ENCODE results near the gene MEMO1. TPM values are rescaled to one million over a fixed set of nuclear protein-coding genes. Genes with fewer than 3 reads are reported as not detected.
A peak's percentile ranks its signal among the peaks of the same experiment; 100 is the strongest.
"Not testable (repeated sequence)": the region's sequence is repeated elsewhere in the genome, so short reads cannot be mapped to it uniquely, and the experiment has no call there.

MEMO1 gene
- total and polyA plus RNA-seq, 5 donors, result 33.0 to 39.7 (median 37.0) TPM

DNA sequence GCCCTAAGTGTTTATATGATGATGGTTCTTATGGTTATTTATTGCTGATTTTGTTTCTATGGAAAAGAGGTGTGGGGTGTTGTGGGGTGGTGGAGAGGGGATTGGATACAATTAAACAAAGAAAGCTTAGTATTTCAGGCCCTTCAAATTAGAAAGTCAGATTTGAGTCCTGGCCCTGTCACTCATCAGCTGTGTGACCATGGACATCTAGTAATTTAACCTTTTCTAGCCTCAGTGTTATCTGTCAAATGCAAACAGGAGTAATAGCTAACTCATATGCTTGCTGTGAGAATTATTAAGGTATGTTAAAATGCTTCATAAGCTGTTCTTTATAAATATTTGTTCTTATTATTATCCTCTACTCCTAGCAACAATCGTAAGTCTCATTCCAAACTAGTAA lies 2.1 kb upstream of the MEMO1 start:
- DNase-seq (no peak), ATAC-seq (no peak)
- H3K27me3 ChIP-seq (ENCODE audit: control insufficient read depth, insufficient read depth), result no peaks in the 10 kb centered on the region
- H3K4me3 ChIP-seq (ENCODE audit: low read length), result no peak overlapping the region
- intact Hi-C loops (cut with DNase I), result loop anchor here in 1 of 4 donors (5.0 kb wide), 1 partner anchor 49 kb away; the partner anchor contains the start of gene SPAST
- H3K27ac ChIP-seq (ENCODE audit: low read length), result no peak overlapping the region
- no peaks in the 10 kb centered on the region for H3K4me1 ChIP-seq (ENCODE audit: control insufficient read depth, insufficient read depth, low read length)
- H3K9me3 ChIP-seq (ENCODE audit: control insufficient read depth, low read length), result no peaks in the 10 kb centered on the region
- 90% methylated on average over 1 of the region's 1 CpG for WGBS

- Histone ChIP-seq H3K9me3 (ENCODE audit: control insufficient read depth, low read length) (no peaks in the 10 kb centered on the region), H3K27me3 (ENCODE audit: control insufficient read depth, insufficient read depth) (no peaks in the 10 kb centered on the region), H3K27ac (ENCODE audit: low read length) (peak overlapping the region; percentile 62), H3K4me1 (ENCODE audit: control insufficient read depth, insufficient read depth, low read length) (no peaks in the 10 kb centered on the region), H3K4me3 (ENCODE audit: low read length) (peak overlapping the region; percentile 62)
- intact Hi-C loops (cut with DNase I), result loop anchor here in 1 of 4 donors (5.0 kb wide), 1 partner anchor 51 kb away; the partner anchor contains the start of gene SPAST
- WGBS, result 74% methylated on average over 5 of the region's 5 CpGs
- ATAC-seq, result no peak
- no peak for DNase-seq
These were observed 715 bp upstream of the MEMO1 start for GRCh38 chr2:32011485-32011960.

GRCh38 chr2:32010280-32010669 lies 533 bp downstream of the MEMO1 start:
- peak; percentile 91 to 94 for ATAC-seq
- H3K27me3 ChIP-seq (ENCODE audit: control insufficient read depth, insufficient read depth); H3K9me3 ChIP-seq (ENCODE audit: control insufficient read depth, low read length); H3K4me1 ChIP-seq (ENCODE audit: control insufficient read depth, insufficient read depth, low read length): not testable (repeated sequence)
- peak; percentile 72 to 87 (median 86) for DNase-seq
- under 1% methylated on average over 29 of the region's 43 CpGs for whole genome bisulfite sequencing
- peak overlapping the region; percentile 66 for H3K27ac ChIP-seq (ENCODE audit: low read length)
- peak overlapping the region; percentile 62 for H3K4me3 ChIP-seq (ENCODE audit: low read length)
- intact Hi-C loops (cut with DNase I), result loop anchor here in 1 of 4 donors (5.0 kb wide), 1 partner anchor 52 kb away; the partner anchor contains the start of gene SPAST

GRCh38 chr2:32009516-32010256 lies 1.1 kb downstream of the MEMO1 start:
- H3K27ac ChIP-seq (ENCODE audit: low read length), result peak overlapping the region; percentile 42
- ATAC-seq (peak; percentile 6 to 9), DNase-seq (peak; percentile 48 to 80 (median 71))
- H3K4me1 ChIP-seq (ENCODE audit: control insufficient read depth, insufficient read depth, low read length), result no peaks in the 10 kb centered on the region
- peak overlapping the region; percentile 62 for H3K4me3 ChIP-seq (ENCODE audit: low read length)
- no peaks in the 10 kb centered on the region for H3K9me3 ChIP-seq (ENCODE audit: control insufficient read depth, low read length)
- no peaks in the 10 kb centered on the region for H3K27me3 ChIP-seq (ENCODE audit: control insufficient read depth, insufficient read depth)
- under 1% methylated on average over 91 of the region's 91 CpGs for WGBS
- intact Hi-C loops (cut with DNase I), result loop anchor here in 1 of 4 donors (5.0 kb wide), 1 partner anchor 53 kb away; the partner anchor contains the start of gene SPAST

DNA sequence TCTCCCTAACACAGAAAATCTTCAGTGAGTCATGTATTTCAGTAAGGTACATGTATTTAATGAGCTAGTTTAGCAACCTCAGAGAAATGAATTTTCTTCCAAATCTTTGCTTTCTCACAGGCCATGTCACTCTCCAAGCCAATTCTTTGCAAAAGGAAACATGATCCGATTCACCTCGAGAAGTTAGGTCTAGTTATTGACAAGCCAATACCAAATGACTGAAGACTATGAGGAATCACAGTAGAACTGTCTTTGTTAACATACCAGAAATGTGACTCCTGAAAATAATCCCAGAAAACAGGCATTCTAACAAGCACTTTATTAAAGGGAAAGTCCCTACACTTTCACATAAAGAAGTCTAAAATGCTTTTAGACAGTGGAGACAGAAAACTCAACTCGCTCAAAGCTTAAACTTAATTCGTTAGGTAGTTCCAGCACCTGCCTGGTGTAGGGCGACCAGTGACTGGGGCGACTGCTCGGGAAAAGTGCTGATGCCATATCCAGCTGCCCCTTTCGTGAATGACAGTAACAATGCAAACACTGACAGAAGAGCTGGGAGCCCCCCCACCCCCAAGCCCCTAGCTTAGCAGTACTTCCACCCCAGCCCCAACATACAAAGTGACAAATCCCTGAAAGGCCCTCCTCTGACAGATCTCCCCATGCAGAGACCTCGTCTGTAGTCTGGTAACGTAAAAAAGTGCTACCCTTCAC lies 1.8 kb downstream of the MEMO1 start:
- Histone ChIP-seq H3K4me1 (ENCODE audit: control insufficient read depth, insufficient read depth, low read length) (no peaks in the 10 kb centered on the region), H3K27me3 (ENCODE audit: control insufficient read depth, insufficient read depth) (no peaks in the 10 kb centered on the region), H3K9me3 (ENCODE audit: control insufficient read depth, low read length) (no peaks in the 10 kb centered on the region), H3K4me3 (ENCODE audit: low read length) (peak overlapping the region; percentile 62), H3K27ac (ENCODE audit: low read length) (peak overlapping the region; percentile 42)
- ATAC-seq (no peak), DNase-seq (no peak)
- intact Hi-C loops (cut with DNase I), result no loop called here
- 2% methylated on average over 10 of the region's 10 CpGs for WGBS

DNA sequence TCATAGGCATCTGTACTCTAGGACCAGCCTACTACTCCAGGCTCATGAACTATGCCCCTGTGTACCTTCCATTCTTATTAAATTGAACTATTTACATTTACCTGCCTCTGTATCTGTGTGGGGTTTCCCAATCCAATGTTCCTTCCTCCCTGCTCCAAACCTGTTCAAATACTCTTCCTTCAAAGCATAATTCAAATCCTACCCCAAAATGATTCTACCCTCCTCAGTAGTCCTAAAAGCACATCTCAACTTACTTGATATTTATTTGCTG lies 3.8 kb downstream of the MEMO1 start:
- Histone ChIP-seq H3K4me3 (ENCODE audit: low read length) (no peak overlapping the region), H3K9me3 (ENCODE audit: control insufficient read depth, low read length) (no peaks in the 10 kb centered on the region), H3K4me1 (ENCODE audit: control insufficient read depth, insufficient read depth, low read length) (no peaks in the 10 kb centered on the region), H3K27me3 (ENCODE audit: control insufficient read depth, insufficient read depth) (no peaks in the 10 kb centered on the region), H3K27ac (ENCODE audit: low read length) (no peak overlapping the region)
- no peak for ATAC-seq
- intact Hi-C loops (cut with DNase I), result no loop called here
- no peak for DNase-seq

- Histone ChIP-seq H3K27ac (ENCODE audit: low read length) (no peak overlapping the region), H3K4me3 (ENCODE audit: low read length) (no peak overlapping the region), H3K9me3 (ENCODE audit: control insufficient read depth, low read length) (no peaks in the 10 kb centered on the region), H3K27me3 (ENCODE audit: control insufficient read depth, insufficient read depth) (no peaks in the 10 kb centered on the region), H3K4me1 (ENCODE audit: control insufficient read depth, insufficient read depth, low read length) (no peaks in the 10 kb centered on the region)
- intact Hi-C loops (cut with DNase I), result no loop called here
- DNase-seq (no peak), ATAC-seq (no peak)
- over 99% methylated on average over 2 of the region's 2 CpGs for WGBS
These were observed 5.3 kb downstream of the MEMO1 start for GRCh38 chr2:32005371-32005976.

DNA sequence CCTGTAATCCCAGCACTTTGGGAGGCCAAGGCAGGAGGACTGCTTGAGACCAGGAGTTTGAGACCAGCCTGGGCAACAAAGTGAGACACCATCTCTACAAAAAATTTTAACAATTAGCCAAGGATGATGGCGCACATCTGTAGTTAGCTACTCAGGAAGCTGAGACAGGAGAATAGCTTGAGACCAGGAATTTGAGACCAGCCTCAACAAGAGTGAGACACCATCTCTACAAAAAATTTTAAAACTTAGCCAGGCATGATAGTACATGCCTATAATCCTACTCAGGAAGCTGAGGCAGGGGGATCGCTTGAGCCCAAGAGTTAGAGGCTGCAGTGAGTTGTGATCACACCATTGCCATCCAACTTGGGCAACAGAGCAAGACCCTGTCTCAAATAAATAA lies 7.0 kb downstream of the MEMO1 start:
- H3K4me1 ChIP-seq (ENCODE audit: control insufficient read depth, insufficient read depth, low read length), result no peaks in the 10 kb centered on the region
- 97% methylated on average over 2 of the region's 2 CpGs for WGBS
- H3K27me3 ChIP-seq (ENCODE audit: control insufficient read depth, insufficient read depth), result no peaks in the 10 kb centered on the region
- no peaks in the 10 kb centered on the region for H3K9me3 ChIP-seq (ENCODE audit: control insufficient read depth, low read length)
- H3K27ac ChIP-seq (ENCODE audit: low read length), result no peak overlapping the region
- no peak overlapping the region for H3K4me3 ChIP-seq (ENCODE audit: low read length)
- ATAC-seq (no peak), DNase-seq (no peak)
- intact Hi-C loops (cut with DNase I), result no loop called here

GRCh38 chr2:32002406-32002805 lies 8.4 kb downstream of the MEMO1 start:
- Histone ChIP-seq H3K9me3 (ENCODE audit: control insufficient read depth, low read length) (no peaks in the 10 kb centered on the region), H3K4me3 (ENCODE audit: low read length) (no peak overlapping the region), H3K27me3 (ENCODE audit: control insufficient read depth, insufficient read depth) (no peaks in the 10 kb centered on the region), H3K27ac (ENCODE audit: low read length) (no peak overlapping the region), H3K4me1 (ENCODE audit: control insufficient read depth, insufficient read depth, low read length) (no peaks in the 10 kb centered on the region)
- 90% methylated on average over 3 of the region's 3 CpGs for WGBS
- ATAC-seq (no peak), DNase-seq (no peak)
- intact Hi-C loops (cut with DNase I), result no loop called here

GRCh38 chr2:31999438-31999837 lies 11.4 kb downstream of the MEMO1 start:
- H3K4me1 ChIP-seq (ENCODE audit: control insufficient read depth, insufficient read depth, low read length), result peaks cover 1% of the 10 kb centered on the region
- H3K9me3 ChIP-seq (ENCODE audit: control insufficient read depth, low read length), result no peaks in the 10 kb centered on the region
- intact Hi-C loops (cut with DNase I), result no loop called here
- H3K4me3 ChIP-seq (ENCODE audit: low read length), result no peak overlapping the region
- 97% methylated on average over 4 of the region's 4 CpGs for WGBS
- no peak overlapping the region for H3K27ac ChIP-seq (ENCODE audit: low read length)
- H3K27me3 ChIP-seq (ENCODE audit: control insufficient read depth, insufficient read depth), result no peaks in the 10 kb centered on the region
- ATAC-seq (no peak), DNase-seq (no peak)

DNA sequence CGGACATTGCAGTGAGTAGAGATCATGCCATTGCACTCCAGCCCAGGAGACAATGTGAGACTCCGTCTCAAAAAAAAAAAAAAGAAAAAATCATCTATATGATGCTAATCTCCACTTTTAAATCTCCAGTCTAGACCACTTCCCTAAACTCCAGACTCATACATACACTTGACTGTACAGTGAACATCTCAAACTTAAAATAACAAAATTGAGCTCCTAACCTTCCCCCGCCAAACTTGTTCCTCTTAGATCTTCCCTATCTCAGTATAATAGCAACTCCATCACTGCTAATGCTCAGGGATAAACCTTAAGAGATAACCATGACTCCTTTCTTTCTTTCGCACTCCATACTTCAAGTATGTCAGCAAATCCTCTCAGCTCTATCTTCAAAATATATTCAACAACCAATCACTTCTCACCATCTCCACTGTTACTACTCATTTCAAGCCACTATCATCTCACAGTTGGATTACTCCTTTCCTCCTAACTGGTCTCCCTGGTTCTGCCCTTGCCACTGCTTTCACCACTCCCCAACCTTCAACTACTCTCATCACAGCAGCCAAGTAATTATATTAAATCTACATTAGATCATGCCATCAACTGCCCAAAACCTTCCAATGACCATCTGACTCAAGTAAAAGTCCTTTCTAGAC lies 12.0 kb downstream of the MEMO1 start:
- intact Hi-C loops (cut with DNase I), result no loop called here

More for the DNA sequence above, 12.0 kb downstream of the MEMO1 start:
- Histone ChIP-seq H3K27me3 (ENCODE audit: control insufficient read depth, insufficient read depth) (no peaks in the 10 kb centered on the region), H3K9me3 (ENCODE audit: control insufficient read depth, low read length) (no peaks in the 10 kb centered on the region), H3K27ac (ENCODE audit: low read length) (no peak overlapping the region), H3K4me3 (ENCODE audit: low read length) (no peak overlapping the region), H3K4me1 (ENCODE audit: control insufficient read depth, insufficient read depth, low read length) (peaks cover 1% of the 10 kb centered on the region)
- WGBS, result 90% methylated on average over 4 of the region's 4 CpGs
- no peak for DNase-seq
- ATAC-seq, result no peak

Measured in right cardiac atrium (tissue), 5 donors.